Inflammatory macrophage (primary cell): ENCODE results near the gene GRIN1.

Source experiments
- DNase-seq, 2 donors: peaks; one replicate each; pipeline ENCODE4 v3.0.0-alpha.2; 2020 to 2022

Gene GRIN1

GRCh38 chr9:137148661-137149060 lies 9.7 kb downstream of the GRIN1 start:
- no peak for DNase-seq

DNA sequence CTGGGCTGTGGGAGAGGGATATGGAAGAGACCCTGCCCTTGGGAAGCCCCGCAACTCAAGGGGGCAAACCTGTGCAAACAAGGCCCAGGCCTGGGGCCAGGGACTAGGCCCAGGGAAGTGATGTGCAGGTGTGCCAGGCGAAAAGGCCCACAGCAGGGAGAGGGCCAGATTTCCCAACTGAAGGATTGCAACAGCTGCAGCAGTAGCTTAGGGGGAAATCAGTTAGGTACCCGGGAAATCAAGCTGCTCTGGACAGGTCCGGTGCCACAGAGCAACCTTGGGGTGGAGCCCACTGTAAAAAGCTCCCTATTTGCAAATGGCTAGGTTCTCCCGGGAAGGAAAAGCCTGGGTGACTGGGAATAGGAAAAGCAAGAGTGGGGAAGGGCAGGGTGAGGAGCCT lies 10.4 kb downstream of the GRIN1 start:
- no peak for DNase-seq

DNA sequence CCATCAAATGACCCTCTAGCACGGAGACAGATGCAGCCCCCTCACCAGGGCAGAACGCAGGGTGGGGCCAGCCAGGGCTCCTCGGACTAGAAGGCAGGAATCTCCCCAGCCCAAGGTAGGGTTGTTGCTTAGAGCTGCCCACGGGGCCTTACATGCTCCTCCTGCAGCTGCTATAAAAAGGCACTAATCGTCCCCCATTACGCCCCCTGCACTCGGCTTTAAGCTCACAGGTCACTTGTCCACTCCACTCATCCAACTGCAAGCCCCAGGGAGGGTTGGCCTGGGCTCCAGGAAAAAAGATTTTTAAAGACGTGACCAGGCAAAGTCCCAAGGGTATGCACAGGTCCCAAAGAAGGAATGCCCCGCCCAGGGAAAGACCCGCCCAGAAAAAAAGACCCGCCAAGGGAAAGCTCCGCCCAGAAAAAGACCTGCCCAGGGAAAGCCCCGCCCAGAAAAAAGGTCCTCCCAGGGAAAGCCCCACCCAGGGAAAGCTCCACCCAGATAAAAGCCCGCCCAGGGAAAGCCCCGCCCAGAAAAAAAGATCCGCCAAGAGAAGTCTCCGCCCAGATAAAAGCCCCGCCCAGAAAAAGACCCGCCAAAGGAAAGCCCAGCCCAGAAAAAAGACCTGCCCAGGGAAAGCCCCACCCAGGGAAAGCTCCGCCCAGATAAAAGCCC lies 11.1 kb downstream of the GRIN1 start:
- no peak for DNase-seq

DNA sequence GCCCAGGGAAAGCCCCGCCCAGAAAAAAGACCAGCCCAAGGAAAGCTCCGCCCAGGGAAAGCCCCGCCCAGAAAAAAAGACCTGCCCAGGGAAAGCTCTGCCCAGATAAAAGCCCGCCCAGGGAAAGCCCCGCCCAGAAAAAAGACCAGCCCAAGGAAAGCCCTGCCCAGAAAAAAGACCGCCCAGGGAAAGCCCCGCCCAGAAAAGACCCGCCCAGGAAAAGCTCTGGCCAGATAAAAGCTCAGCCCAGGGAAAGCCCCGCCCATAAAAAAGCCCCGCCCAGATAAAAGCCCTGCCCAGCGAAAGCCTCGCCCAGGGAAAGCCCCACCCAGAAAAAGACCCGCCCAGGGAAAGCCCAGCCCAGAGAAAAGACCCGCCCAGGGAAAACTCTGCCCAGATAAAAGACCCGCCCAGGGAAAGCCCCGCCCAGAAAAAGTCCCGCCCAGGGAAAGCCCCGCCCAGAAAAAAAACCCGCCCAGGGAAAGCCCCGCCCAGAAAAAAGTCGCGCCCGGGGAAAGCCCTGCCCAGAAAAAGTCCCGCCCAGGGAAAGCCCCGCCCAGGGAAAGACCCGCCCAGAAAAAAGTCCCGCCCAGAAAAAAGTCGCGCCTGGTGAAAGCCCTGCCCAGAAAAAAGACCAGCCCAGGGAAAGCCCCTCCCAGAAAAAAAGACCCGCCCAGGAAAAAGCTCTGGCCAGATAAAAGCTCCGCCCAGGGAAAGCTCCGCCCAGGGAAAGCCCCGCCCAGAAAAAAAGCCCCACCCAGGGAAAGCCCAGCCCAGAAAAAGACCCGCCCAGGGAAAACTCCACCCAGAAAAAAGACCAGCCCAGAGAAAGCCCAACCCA lies 11.9 kb downstream of the GRIN1 start:
- DNase-seq: peak; percentile 40 to 58

DNA sequence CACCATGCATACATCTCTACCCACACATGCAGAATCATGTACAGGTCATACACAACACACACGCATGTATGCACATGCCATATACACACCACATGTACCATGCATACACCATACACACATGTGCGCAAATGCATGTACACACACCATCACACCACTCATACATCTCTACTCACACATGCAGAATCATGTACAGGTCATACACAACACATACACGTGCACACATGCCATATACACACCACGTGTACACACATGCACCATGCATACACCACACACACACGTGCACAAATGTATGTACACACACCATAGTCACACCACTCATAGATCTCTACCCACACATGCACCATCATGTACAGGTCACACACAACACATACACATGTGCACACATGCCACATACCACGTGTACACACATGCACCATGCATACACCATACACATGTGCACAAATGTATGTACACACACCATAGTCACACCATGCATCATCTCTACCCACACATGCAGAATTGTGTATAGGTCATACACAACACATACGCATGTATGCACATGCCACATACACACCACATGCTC lies 14.0 kb downstream of the GRIN1 start:
- DNase-seq: no peak

- peak; percentile 66 to 85 for DNase-seq
Observed at GRCh38 chr9:137156567-137157375, 17.8 kb downstream of the GRIN1 start.

GRCh38 chr9:137157618-137158415 lies 18.9 kb downstream of the GRIN1 start:
- DNase-seq: no peak

DNA sequence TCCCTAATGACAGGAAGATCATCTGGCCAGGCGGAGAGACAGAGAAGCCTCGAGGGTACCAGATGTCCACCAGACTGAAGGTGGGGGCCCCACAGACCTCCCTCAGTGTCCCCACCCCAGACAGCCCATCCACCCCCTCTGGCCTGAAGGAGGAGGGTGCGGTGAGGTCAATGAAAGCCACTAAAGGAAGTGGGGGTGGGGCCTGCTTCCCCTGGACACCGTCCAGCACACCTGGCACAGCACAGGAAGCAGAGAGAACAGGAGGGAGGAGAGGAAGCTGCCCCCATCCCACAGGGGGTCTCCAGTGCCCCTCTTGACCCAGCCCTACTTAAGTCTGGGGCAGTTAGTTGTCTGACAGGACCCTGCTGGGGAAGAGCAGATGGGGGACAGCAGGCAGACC lies 19.7 kb downstream of the GRIN1 start:
- no peak for DNase-seq

- DNase-seq: no peak
Observed at GRCh38 chr9:137159105-137160053, 20.4 kb downstream of the GRIN1 start.

DNA sequence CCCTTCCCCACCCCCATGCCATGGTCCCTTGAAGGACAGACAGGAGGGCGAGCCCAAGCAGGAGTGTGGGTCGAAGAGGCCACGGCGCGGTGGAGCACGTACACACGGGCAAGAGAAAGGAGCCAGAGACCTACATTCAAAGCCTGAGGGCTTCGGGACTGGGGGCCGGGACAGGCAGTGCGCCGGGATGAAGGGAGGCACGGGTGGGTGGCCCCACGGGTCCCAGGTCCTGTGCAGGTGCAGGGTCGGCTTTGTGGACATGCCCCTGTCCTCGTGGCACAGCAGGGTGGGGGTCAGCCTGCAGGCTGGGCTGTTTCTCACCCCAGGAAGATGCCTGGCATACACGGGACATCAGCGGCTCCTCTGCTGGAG lies 21.1 kb downstream of the GRIN1 start:
- DNase-seq: no peak

GRCh38 chr9:137160716-137161557 lies 22.0 kb downstream of the GRIN1 start:
- no peak for DNase-seq

DNA sequence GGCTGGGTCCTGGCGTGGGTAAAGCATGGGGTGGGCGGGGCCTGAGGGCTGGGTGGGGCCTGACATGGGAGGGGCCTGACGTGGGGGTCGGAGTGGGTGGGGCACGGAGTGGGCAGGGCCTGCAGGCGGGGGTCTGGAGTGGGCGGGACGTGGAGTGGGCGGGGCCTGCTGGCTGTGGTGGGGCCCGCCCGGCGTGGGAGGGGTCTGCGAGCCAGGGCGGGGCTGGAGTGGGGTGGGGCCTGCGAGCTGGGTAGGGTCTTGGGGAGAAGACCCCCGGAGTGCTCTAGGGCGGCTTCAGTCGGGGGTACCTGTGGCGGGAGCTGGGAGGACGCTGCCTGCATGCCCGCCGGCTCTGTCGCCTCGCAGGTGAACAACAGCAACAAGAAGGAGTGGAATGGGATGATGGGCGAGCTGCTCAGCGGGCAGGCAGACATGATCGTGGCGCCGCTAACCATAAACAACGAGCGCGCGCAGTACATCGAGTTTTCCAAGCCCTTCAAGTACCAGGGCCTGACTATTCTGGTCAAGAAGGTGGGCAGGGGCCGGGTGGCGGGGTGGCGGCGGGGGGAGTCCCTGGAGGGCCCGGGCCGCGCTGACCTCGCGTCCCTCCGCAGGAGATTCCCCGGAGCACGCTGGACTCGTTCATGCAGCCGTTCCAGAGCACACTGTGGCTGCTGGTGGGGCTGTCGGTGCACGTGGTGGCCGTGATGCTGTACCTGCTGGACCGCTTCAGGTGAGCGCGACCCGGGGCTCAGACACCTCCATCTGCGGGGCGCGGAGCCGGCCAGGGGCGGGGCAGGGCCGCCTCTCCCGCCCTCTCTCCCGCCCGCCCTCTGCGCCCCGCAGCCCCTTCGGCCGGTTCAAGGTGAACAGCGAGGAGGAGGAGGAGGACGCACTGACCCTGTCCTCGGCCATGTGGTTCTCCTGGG lies 22.9 kb downstream of the GRIN1 start:
- DNase-seq: no peak

DNA sequence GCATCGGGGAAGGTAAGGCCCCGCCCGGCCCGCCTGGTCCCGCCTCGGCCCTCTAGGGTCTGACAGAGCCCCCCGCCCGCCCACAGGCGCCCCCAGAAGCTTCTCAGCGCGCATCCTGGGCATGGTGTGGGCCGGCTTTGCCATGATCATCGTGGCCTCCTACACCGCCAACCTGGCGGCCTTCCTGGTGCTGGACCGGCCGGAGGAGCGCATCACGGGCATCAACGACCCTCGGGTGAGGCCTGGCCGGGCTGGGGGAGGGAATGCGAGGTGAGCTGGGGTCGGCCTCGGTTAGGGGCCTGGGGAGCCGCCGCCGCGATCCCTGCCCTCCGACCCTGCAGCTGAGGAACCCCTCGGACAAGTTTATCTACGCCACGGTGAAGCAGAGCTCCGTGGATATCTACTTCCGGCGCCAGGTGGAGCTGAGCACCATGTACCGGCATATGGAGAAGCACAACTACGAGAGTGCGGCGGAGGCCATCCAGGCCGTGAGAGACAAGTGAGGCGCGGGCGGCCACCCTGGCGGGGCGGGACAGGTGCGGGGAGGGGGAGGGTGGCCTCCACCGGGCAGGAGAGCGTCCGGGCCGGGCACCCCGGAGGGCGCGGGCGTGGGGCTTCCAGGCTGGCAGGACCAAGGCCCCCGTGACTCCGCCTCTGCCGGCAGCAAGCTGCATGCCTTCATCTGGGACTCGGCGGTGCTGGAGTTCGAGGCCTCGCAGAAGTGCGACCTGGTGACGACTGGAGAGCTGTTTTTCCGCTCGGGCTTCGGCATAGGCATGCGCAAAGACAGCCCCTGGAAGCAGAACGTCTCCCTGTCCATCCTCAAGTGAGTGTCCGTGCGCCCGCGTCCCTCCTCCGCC lies 23.8 kb downstream of the GRIN1 start:
- no peak for DNase-seq

GRCh38 chr9:137163365-137163715 lies 24.4 kb downstream of the GRIN1 start:
- DNase-seq: no peak

GRCh38 chr9:137163805-137164204 lies 24.9 kb downstream of the GRIN1 start:
- DNase-seq: no peak

DNA sequence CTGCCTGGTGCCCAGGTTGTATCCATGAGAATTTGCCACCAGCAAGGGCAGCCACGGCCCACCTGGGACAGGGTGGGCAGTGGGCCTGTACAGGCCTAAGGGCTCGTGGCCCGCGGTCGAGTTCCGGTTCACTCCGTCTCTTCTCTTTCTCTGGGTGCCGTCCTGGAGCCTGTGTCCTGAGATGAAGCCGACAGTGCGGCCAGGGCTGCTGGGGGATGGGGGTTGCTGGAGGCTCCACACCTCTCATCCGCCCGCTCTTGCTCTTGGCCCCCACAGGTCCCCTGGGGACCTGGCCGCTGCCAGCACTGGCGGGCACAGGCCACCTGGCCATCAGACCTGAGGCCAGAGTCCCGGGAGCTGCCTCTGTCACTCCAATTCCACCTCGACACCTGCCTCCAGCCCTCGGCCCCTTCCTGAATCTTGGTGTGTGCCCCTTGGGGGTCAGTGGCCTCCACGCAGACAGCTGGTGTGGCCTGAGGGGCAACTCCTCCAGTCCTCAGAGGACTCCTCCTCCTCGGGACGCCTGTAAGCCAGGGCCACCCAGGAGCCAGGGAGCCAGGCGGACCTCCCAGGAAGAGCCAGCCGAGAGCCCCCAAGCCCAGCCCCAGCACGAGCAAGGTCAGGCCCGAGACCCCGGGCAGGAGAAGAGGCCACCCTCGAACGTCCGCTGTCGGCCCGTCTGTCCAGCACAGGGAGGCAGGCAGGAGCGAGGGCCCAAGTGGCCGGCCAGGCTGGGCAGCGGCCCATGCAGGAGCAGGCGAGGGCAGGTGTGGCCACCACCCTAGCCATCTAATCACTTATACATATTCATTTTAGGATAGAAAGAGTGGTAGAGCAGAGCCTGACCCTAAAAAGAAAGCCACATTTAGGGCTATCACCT lies 25.7 kb downstream of the GRIN1 start:
- no peak for DNase-seq
